K562 (cell line): ENCODE results near the gene PTPN13. TPM values are rescaled to one million over a fixed set of nuclear protein-coding genes. Genes with fewer than 3 reads are reported as not detected.

ENCODE experiments used
- ATAC-seq: fragments of 200-7000 bp; cut with Tn5 transposase; 3 replicates; pipeline ENCODE4 v1.9.1; 2020; ENCODE audit warnings: moderate library complexity
- BruUV-seq: library from RNA; stranded (reverse); fragments of 400-500 nt; replicated peaks from 2 replicates; lab custom pipeline; 2021; lab: Mats Ljungman, UMichigan
- CTCF ChIA-PET: fragments of 300-600 bp; formaldehyde crosslinking; extraction: SDS; loops from one replicate; lab custom pipeline; 2021; ENCODE audit warnings: low intra/inter-chr PET ratio; lab: Yijun Ruan, JAX
- POLR2A ChIA-PET: fragments of 300-600, 350-650 bp; sonication (Branson Sonifier 250); formaldehyde crosslinking; extraction: SDS; loops from one replicate; lab custom pipeline; 2021; ENCODE audit warnings: antibody characterized with exemption, inconsistent platforms; lab: Yijun Ruan, JAX
- DNase-seq, 4 experiments: peaks; one replicate each; pipeline versions ENCODE4 v3.0.0 to v3.0.0-alpha.2; 2011 to 2018; ENCODE audit warnings: low spot score in 3 of 4, mixed read lengths in 3 of 4; ENCODE audit errors: extremely low read depth in 1 of 4
- FAIRE-seq: peaks from 2 replicates; lab custom pipeline; 2011; peaks lifted over from hg19 to GRCh38; lab: Jason Lieb, UNC
- H2AFZ ChIP-seq: 2 replicates; pipeline ENCODE4 v1.6.0; 2011; ENCODE audit warnings: low read depth, low read length, control low read depth, inconsistent platforms
- H3K27ac ChIP-seq: fragments of 200-600 bp; 3 replicates; pipeline ENCODE4 v1.8.0; 2011; ENCODE audit warnings: low read depth, mild to moderate bottlenecking, control low read depth, inconsistent platforms, low read length, moderate library complexity, mixed read lengths; ENCODE audit errors: extremely low read depth
- H3K27me3 ChIP-seq, 2 experiments: fragments of 300-600 bp in 1 of 2; 2 replicates in 1 of 2; 3 replicates in 1 of 2; pipeline versions ENCODE4 v1.6.0 to v1.8.0; 2011; ENCODE audit warnings: inconsistent platforms in 2 of 2, low read length in 2 of 2, mild to moderate bottlenecking in 1 of 2, mixed read lengths in 1 of 2, moderate library complexity in 1 of 2; ENCODE audit not compliant: control insufficient read depth in 2 of 2, insufficient read depth in 2 of 2
- H3K36me3 ChIP-seq: fragments of 300-600 bp; 3 replicates; pipeline ENCODE4 v1.8.0; 2011; ENCODE audit warnings: mild to moderate bottlenecking, low read length, inconsistent platforms; ENCODE audit not compliant: control insufficient read depth, insufficient read depth
- H3K4me1 ChIP-seq, 2 experiments: fragments of 200-600 bp in 1 of 2; replicated peaks in 1 of 2; 2 replicates in 1 of 2; 3 replicates in 1 of 2; pipeline versions ENCODE4 v1.5.1 to v1.8.0; 2011; ENCODE audit warnings: inconsistent platforms in 2 of 2, low read length in 2 of 2, mild to moderate bottlenecking in 1 of 2, mixed read lengths in 1 of 2, moderate library complexity in 1 of 2; ENCODE audit not compliant: control insufficient read depth in 2 of 2, insufficient read depth in 2 of 2
- H3K4me2 ChIP-seq: 2 replicates; pipeline ENCODE4 v1.6.1; 2011; ENCODE audit warnings: low read length, control low read depth, inconsistent platforms, mixed read lengths; ENCODE audit not compliant: insufficient read depth
- H3K4me3 ChIP-seq: fragments of 200-600 bp; sonication (generic), shearing (Covaris generic); 2 replicates; pipeline ENCODE4 v1.5.1; 2016; ENCODE audit warnings: control low read depth, inconsistent platforms
- H3K79me2 ChIP-seq: fragments of 200-600 bp; 3 replicates; pipeline ENCODE4 v1.8.0; 2011; ENCODE audit warnings: low read length, inconsistent platforms; ENCODE audit not compliant: control insufficient read depth, insufficient read depth
- H3K9ac ChIP-seq, 2 experiments: 2 replicates each; pipeline versions ENCODE4 v1.6.0 to v1.6.1; 2011; ENCODE audit warnings: low read depth in 2 of 2, low read length in 2 of 2, control low read depth in 1 of 2, inconsistent platforms in 1 of 2, mild to moderate bottlenecking in 1 of 2, mixed read lengths in 1 of 2; ENCODE audit not compliant: insufficient read depth in 1 of 2
- H3K9me1 ChIP-seq: one replicate; pipeline ENCODE4 v1.6.0; 2011; ENCODE audit warnings: inconsistent platforms, mild to moderate bottlenecking, low read length, moderate library complexity; ENCODE audit not compliant: control insufficient read depth, insufficient read depth
- H3K9me3 ChIP-seq: replicated peaks from 2 replicates; pipeline ENCODE4 v1.5.1; 2011; ENCODE audit warnings: low read depth, low read length, inconsistent platforms; ENCODE audit not compliant: control insufficient read depth, insufficient read depth
- H4K20me1 ChIP-seq: replicated peaks from 2 replicates; pipeline ENCODE4 v1.6.1; 2011; ENCODE audit warnings: low read length, inconsistent platforms, mixed read lengths; ENCODE audit not compliant: control insufficient read depth, insufficient read depth
- BCL6 ChIP-seq: fragments of 250-450 bp; sonication (Bioruptor Pico); IDR thresholded peaks from 2 replicates; pipeline ENCODE4 v1.4.0; 2020
- FOSL1 ChIP-seq: fragments of 200-800 bp; sonication (Bioruptor generic); conservative IDR thresholded peaks from 2 replicates; pipeline ENCODE4 v1.6.1; 2016; ENCODE audit warnings: missing genetic modification characterization, missing compliant biosample characterization
- FOXK2 ChIP-seq, 2 experiments: fragments of 450-650 bp; IDR thresholded peaks in 1 of 2; conservative IDR thresholded peaks in 1 of 2; 2 replicates each; pipeline ENCODE4 v1.6.1; 2016; ENCODE audit warnings: low read depth in 2 of 2, mild to moderate bottlenecking in 1 of 2
- MLX ChIP-seq, 2 experiments: fragments of 450-650 bp in 1 of 2; sonication (generic) in 1 of 2; formaldehyde crosslinking; conservative IDR thresholded peaks; 2 replicates each; pipeline versions ENCODE4 v1.4.0 to v1.8.1; 2020 to 2022; ENCODE audit warnings: mild to moderate bottlenecking in 1 of 2, missing genetic modification reagents in 1 of 2
- NFYB ChIP-seq: IDR thresholded peaks from 2 replicates; pipeline ENCODE4 v1.6.1; 2011; ENCODE audit warnings: mild to moderate bottlenecking, moderate library complexity; ENCODE audit not compliant: insufficient read length; ENCODE audit errors: extremely low read depth
- POLR2G ChIP-seq: fragments of 200-400 bp; formaldehyde crosslinking; IDR thresholded peaks from 2 replicates; pipeline ENCODE4 v1.6.1; 2017; ENCODE audit warnings: low read depth, mild to moderate bottlenecking, antibody characterized with exemption, low read length, moderate library complexity
- SMAD2 ChIP-seq: fragments of 150-350 bp; IDR thresholded peaks from 2 replicates; pipeline ENCODE4 v1.6.1; 2014; ENCODE audit warnings: low read depth, mild to moderate bottlenecking, low read length
- SRSF9 ChIP-seq: fragments of 200-400 bp; formaldehyde crosslinking; IDR thresholded peaks from 2 replicates; pipeline ENCODE4 v1.6.1; 2017; ENCODE audit warnings: low read depth, low read length, borderline replicate concordance
- WHSC1 ChIP-seq: IDR thresholded peaks from one replicate; pipeline ENCODE4 v1.6.1; 2012; ENCODE audit warnings: low read length, control low read depth, inconsistent platforms
- ZNF12 ChIP-seq: sonication (generic); formaldehyde crosslinking; IDR thresholded peaks from 2 replicates; pipeline ENCODE4 v1.4.0; 2020; ENCODE audit warnings: mild to moderate bottlenecking, missing genetic modification reagents
- ZNF174 ChIP-seq: fragments of 250-450 bp; sonication (Bioruptor Pico); IDR thresholded peaks from 2 replicates; pipeline ENCODE4 v1.4.0; 2020; ENCODE audit warnings: mild to moderate bottlenecking
- ZNF239 ChIP-seq: fragments of 250-450 bp; sonication (Bioruptor Pico); IDR thresholded peaks from 2 replicates; pipeline ENCODE4 v1.4.0; 2020; ENCODE audit warnings: mild to moderate bottlenecking
- ZNF431 ChIP-seq: sonication (generic); formaldehyde crosslinking; IDR thresholded peaks from 2 replicates; pipeline ENCODE4 v1.8.0; 2022; ENCODE audit warnings: mild to moderate bottlenecking, missing genetic modification reagents
- WGBS: fragments of 100-300 bp; shearing (Covaris generic); methylation state at CpG from one replicate; pipeline ENCODE4 v1.1.6; 2016; ENCODE audit warnings: low coverage, mixed read lengths; ENCODE audit not compliant: insufficient coverage; ENCODE audit errors: missing lambda C conversion rate; 5-methylcytosine and 5-hydroxymethylcytosine counted together
- in situ Hi-C: fragments of 300-500 bp; cut with MboI; formaldehyde crosslinking; loops from 4 replicates; pipeline ENCODE4 v1.15.0; 2018; ENCODE audit warnings: inconsistent platforms, mixed read lengths
- intact Hi-C: fragments of 100-400 bp; cut with micrococcal nuclease; formaldehyde crosslinking; loops from 2 replicates; pipeline ENCODE4 v1.14.2; 2022
- polyA plus RNA-seq, 8 experiments: library from polyadenylated mRNA; depleted of rRNA in 4 of 8; stranded (reverse) in 5 of 8; unstranded in 3 of 8; fragments of >200 nt; fragmentation: Nextera tagmentation in 2 of 8; fragmentation: Illumina TruSeq in 1 of 8; extraction: Ambion mirVana in 2 of 8; extraction: Trizol in 1 of 8; gene quantifications; 2 replicates each; pipeline versions ENCODE4 v1.2.1 to v1.2.3, GENCODE V29; 2011 to 2014; ENCODE audit warnings: inconsistent platforms in 1 of 8, missing spikeins in 1 of 8
- total RNA-seq, 7 experiments: library from RNA; depleted of rRNA in 6 of 7; stranded (reverse); fragments of >200 nt in 6 of 7; fragmentation: Illumina TruSeq in 2 of 7; extraction: Trizol in 2 of 7; gene quantifications; 2 replicates each; pipeline versions ENCODE4 v1.2.1 to v1.2.3, GENCODE V29; 2011 to 2021; ENCODE audit warnings: low replicate concordance in 1 of 7
- TF ChIP-seq, protein P1 (sequence below): fragments of 450-650 bp; IDR thresholded peaks from 2 replicates; pipeline ENCODE4 v1.6.1; 2016; ENCODE audit warnings: low read depth, mild to moderate bottlenecking, moderate library complexity
- TF ChIP-seq, protein P2 (sequence below): fragments of 250-450 bp; sonication (Bioruptor Pico); IDR thresholded peaks from 2 replicates; pipeline ENCODE4 v1.9.0; 2021; ENCODE audit warnings: mild to moderate bottlenecking
- TF ChIP-seq, protein P3 (sequence below): fragments of 250-450 bp; sonication (Bioruptor Pico); IDR thresholded peaks from 2 replicates; pipeline ENCODE4 v1.4.0; 2020; ENCODE audit warnings: mild to moderate bottlenecking, moderate library complexity, borderline replicate concordance

Gene PTPN13
- total and polyA plus RNA-seq, 9 of the 15 experiments (the other 6 are each of a cell fraction or from before 2014, with no cell fraction given) = 0.33 TPM; not detected in 8

- FAIRE-seq = no peak
- Histone ChIP-seq H4K20me1 (no peaks in the 10 kb centered on the region), H3K9me3 (no peaks in the 10 kb centered on the region), H3K9ac (no peak overlapping the region), H3K79me2 (no peaks in the 10 kb centered on the region)
- in situ Hi-C loops = no loop called here
- WGBS = 0% methylated on average over 1 of the region's 1 CpG
- TF ChIP-seq SMAD2 = no peak
- TF ChIP-seq, protein P1, sequence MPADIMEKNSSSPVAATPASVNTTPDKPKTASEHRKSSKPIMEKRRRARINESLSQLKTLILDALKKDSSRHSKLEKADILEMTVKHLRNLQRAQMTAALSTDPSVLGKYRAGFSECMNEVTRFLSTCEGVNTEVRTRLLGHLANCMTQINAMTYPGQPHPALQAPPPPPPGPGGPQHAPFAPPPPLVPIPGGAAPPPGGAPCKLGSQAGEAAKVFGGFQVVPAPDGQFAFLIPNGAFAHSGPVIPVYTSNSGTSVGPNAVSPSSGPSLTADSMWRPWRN = no peak
- TF ChIP-seq, protein P2, sequence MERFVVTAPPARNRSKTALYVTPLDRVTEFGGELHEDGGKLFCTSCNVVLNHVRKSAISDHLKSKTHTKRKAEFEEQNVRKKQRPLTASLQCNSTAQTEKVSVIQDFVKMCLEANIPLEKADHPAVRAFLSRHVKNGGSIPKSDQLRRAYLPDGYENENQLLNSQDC = no peak
- TF ChIP-seq SRSF9 = no peak
- TF ChIP-seq FOXK2 (conservative IDR thresholded peaks at IDR 0.05 in 1 of 2, IDR thresholded peaks at IDR 0.05 in 1 of 2; ENCODE audit: low read depth in 2 of 2) = no peak
- no peak for TF ChIP-seq NFYB
- TF ChIP-seq ZNF431 = no peak
- TF ChIP-seq ZNF174 = no peak
- TF ChIP-seq MLX (CRISPR knock-in tag; conservative IDR thresholded peaks at IDR 0.05) = no peak
- no peak for TF ChIP-seq BCL6
- no peak for TF ChIP-seq FOSL1 (tag)
- TF ChIP-seq, protein P3, sequence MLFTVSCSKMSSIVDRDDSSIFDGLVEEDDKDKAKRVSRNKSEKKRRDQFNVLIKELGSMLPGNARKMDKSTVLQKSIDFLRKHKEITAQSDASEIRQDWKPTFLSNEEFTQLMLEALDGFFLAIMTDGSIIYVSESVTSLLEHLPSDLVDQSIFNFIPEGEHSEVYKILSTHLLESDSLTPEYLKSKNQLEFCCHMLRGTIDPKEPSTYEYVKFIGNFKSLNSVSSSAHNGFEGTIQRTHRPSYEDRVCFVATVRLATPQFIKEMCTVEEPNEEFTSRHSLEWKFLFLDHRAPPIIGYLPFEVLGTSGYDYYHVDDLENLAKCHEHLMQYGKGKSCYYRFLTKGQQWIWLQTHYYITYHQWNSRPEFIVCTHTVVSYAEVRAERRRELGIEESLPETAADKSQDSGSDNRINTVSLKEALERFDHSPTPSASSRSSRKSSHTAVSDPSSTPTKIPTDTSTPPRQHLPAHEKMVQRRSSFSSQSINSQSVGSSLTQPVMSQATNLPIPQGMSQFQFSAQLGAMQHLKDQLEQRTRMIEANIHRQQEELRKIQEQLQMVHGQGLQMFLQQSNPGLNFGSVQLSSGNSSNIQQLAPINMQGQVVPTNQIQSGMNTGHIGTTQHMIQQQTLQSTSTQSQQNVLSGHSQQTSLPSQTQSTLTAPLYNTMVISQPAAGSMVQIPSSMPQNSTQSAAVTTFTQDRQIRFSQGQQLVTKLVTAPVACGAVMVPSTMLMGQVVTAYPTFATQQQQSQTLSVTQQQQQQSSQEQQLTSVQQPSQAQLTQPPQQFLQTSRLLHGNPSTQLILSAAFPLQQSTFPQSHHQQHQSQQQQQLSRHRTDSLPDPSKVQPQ (CRISPR knock-in tag) = no peak
- TF ChIP-seq ZNF239 (CRISPR knock-in tag) = no peak
- no peak for TF ChIP-seq WHSC1
- no peak for TF ChIP-seq ZNF12 (CRISPR knock-in tag)
- no peak for TF ChIP-seq POLR2G
- TF ChIP-seq, all 486 proteins: peak for 0
- Histone ChIP-seq H3K27me3 (no peaks in the 10 kb centered on the region), H3K4me3 (no peak overlapping the region), H3K9me1 (no peaks in the 10 kb centered on the region), H3K4me2 (no peak overlapping the region), H3K36me3 (no peaks in the 10 kb centered on the region), H3K27ac (no peak overlapping the region), H2AFZ (no peak overlapping the region), H3K4me1 (no peaks in the 10 kb centered on the region)
- intact Hi-C loops = no loop called here
- ChIA-PET POLR2A (no interaction called here), CTCF (no interaction called here)
- DNase-seq = no peak
- no peak for ATAC-seq
- BruUV-seq = no TSS peak
These were observed 36.5 kb downstream of the PTPN13 start for GRCh38 chr4:86630629-86631028.
